PC-9 (cell line): ENCODE data around the gene TRAPPC10. TPM values are rescaled to one million over a fixed set of nuclear protein-coding genes. Genes with fewer than 3 reads are reported as not detected.

ENCODE experiments used
- BruUV-seq: library from RNA; stranded (reverse); fragments of 400-500 nt; replicated peaks from 2 replicates; lab custom pipeline; 2021; lab: Mats Ljungman, UMichigan
- CTCF ChIA-PET: fragments of 300-600 bp; sonication (Branson Sonifier 250); formaldehyde crosslinking; loops from one replicate; lab custom pipeline; 2022; ENCODE audit warnings: antibody characterized with exemption; lab: Charles Lee
- POLR2A ChIA-PET: fragments of 300-600 bp; sonication (Branson Sonifier 250); formaldehyde crosslinking; loops from one replicate; lab custom pipeline; 2022; ENCODE audit warnings: antibody characterized with exemption; ENCODE audit not compliant: unreplicated experiment; lab: Charles Lee
- DNase-seq, 2 experiments: peaks; one replicate each; pipeline versions ENCODE4 v3.0.0 to v3.0.0-alpha.2; 2015 to 2022; ENCODE audit warnings: mixed read lengths in 1 of 2
- H2AFZ ChIP-seq: fragments of 200-600 bp; sonication (generic); 2 replicates; pipeline ENCODE4 v1.8.1; 2017; ENCODE audit warnings: antibody characterized with exemption
- H3F3A ChIP-seq: fragments of 200-600 bp; sonication (generic); 2 replicates; pipeline ENCODE4 v1.8.1; 2017; ENCODE audit warnings: antibody characterized with exemption, mild to moderate bottlenecking, low read depth; ENCODE audit not compliant: insufficient read depth
- H3K27ac ChIP-seq: fragments of 200-600 bp; sonication (generic); 2 replicates; pipeline ENCODE4 v1.6.1; 2016; ENCODE audit warnings: mixed run types
- H3K27me3 ChIP-seq: fragments of 200-600 bp; sonication (generic); 2 replicates; pipeline ENCODE4 v1.6.1; 2016; ENCODE audit warnings: low read depth, mixed run types; ENCODE audit not compliant: insufficient read depth
- H3K36me3 ChIP-seq: fragments of 200-600 bp; sonication (generic); 2 replicates; pipeline ENCODE4 v1.6.1; 2016; ENCODE audit warnings: low read depth, mixed run types
- H3K4me1 ChIP-seq: fragments of 200-600 bp; sonication (generic); replicated peaks from 2 replicates; pipeline ENCODE4 v1.6.1; 2016; ENCODE audit warnings: mixed run types; ENCODE audit not compliant: insufficient read depth
- H3K4me2 ChIP-seq: fragments of 200-600 bp; sonication (generic); 2 replicates; pipeline ENCODE4 v1.6.1; 2017; ENCODE audit warnings: mixed run types
- H3K4me3 ChIP-seq: fragments of 200-600 bp; sonication (generic); 2 replicates; pipeline ENCODE4 v1.6.1; 2016; ENCODE audit warnings: mixed run types
- H3K79me2 ChIP-seq: fragments of 200-600 bp; sonication (generic); 2 replicates; pipeline ENCODE4 v1.6.1; 2017; ENCODE audit warnings: low read depth, mixed run types
- H3K9me2 ChIP-seq: fragments of 200-600 bp; sonication (generic); 2 replicates; pipeline ENCODE4 v1.8.1; 2017; ENCODE audit warnings: mild to moderate bottlenecking; ENCODE audit not compliant: insufficient read depth
- H3K9me3 ChIP-seq: fragments of 200-600 bp; sonication (generic); 2 replicates; pipeline ENCODE4 v1.8.1; 2016; ENCODE audit warnings: low read depth; ENCODE audit not compliant: insufficient read depth
- H4K20me1 ChIP-seq: fragments of 200-600 bp; sonication (generic); 2 replicates; pipeline ENCODE4 v1.8.1; 2017; ENCODE audit not compliant: insufficient read depth
- EZH2 ChIP-seq: fragments of 200-600 bp; sonication (generic); IDR thresholded peaks from 2 replicates; pipeline ENCODE4 v1.8.0; 2017; ENCODE audit warnings: antibody characterized with exemption, low read depth
- intact Hi-C: fragments of 100-400 bp; cut with micrococcal nuclease; formaldehyde crosslinking; loops from one replicate; pipeline ENCODE4 v1.10.0; 2022; ENCODE audit not compliant: unreplicated experiment
- total RNA-seq: library from RNA; stranded (reverse); gene quantifications from 2 replicates; pipeline ENCODE4 v1.2.3, GENCODE V29; 2021
- TF ChIP-seq, protein P1 (sequence below): fragments of 200-600 bp; sonication (generic); conservative IDR thresholded peaks from 2 replicates; pipeline ENCODE4 v1.6.1; 2017; ENCODE audit warnings: mixed run types, antibody characterized with exemption, mild to moderate bottlenecking, moderate library complexity

TRAPPC10 gene
- total RNA-seq, 1 experiment from 2014 or later: 27.2 TPM

DNA sequence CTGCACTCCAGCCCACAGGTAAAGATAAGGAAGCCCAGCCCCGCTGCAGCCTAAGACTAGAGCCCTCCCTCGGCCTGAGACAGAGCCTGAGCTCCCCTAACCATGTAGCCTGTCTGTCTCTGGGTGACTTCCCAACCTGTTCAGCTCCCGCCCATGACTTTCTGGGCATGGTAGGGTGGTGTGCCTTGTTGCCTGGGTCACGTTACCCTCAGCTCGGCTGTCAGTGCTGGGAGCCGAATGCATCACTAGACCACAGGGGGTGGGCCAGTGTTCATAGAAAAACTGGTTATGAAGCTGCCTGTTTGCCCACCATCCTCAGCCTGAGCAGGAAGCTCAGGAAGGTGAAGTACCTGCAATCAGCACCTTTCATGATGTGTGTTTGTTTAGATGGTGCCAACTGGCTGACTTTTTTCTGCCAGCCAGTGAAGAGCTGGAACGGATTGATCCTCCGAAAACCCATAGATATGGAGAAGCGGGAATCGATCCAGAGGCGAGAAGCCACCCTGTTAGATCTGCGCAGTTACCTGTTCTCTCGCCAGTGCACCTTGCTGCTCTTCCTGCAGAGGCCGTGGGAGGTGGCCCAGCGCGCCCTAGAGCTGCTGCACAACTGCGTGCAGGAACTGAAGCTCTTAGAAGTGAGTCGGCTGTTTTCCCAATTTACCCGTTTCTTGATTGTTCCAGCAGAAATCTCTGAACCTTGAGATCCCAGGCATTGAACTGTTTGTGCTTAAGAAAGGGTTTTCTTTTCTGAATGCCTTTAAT lies 51.2 kb downstream of the TRAPPC10 start:
- H3F3A ChIP-seq: no peaks in the 10 kb centered on the region
- no peak overlapping the region for H3K4me2 ChIP-seq
- H4K20me1 ChIP-seq: 0 out of 2 replicates have a peak, but pooled peaks cover 4% of the 10 kb centered on the region
- no peaks in the 10 kb centered on the region for H3K4me1 ChIP-seq
- H3K27me3 ChIP-seq: no peaks in the 10 kb centered on the region
- no peaks in the 10 kb centered on the region for H3K9me2 ChIP-seq
- POLR2A ChIA-PET: no interaction called here
- no peak overlapping the region for H3K4me3 ChIP-seq
- H3K9me3 ChIP-seq: no peaks in the 10 kb centered on the region
- BruUV-seq: no TSS peak
- TF ChIP-seq EZH2: no peak
- TF ChIP-seq, protein P1, sequence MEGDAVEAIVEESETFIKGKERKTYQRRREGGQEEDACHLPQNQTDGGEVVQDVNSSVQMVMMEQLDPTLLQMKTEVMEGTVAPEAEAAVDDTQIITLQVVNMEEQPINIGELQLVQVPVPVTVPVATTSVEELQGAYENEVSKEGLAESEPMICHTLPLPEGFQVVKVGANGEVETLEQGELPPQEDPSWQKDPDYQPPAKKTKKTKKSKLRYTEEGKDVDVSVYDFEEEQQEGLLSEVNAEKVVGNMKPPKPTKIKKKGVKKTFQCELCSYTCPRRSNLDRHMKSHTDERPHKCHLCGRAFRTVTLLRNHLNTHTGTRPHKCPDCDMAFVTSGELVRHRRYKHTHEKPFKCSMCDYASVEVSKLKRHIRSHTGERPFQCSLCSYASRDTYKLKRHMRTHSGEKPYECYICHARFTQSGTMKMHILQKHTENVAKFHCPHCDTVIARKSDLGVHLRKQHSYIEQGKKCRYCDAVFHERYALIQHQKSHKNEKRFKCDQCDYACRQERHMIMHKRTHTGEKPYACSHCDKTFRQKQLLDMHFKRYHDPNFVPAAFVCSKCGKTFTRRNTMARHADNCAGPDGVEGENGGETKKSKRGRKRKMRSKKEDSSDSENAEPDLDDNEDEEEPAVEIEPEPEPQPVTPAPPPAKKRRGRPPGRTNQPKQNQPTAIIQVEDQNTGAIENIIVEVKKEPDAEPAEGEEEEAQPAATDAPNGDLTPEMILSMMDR: no peak
- H3K79me2 ChIP-seq: no peaks in the 10 kb centered on the region
- no peak for DNase-seq
- H3K36me3 ChIP-seq: no peaks in the 10 kb centered on the region
- CTCF ChIA-PET: no interaction called here
- H3K27ac ChIP-seq: no peak overlapping the region
- no peak overlapping the region for H2AFZ ChIP-seq
- intact Hi-C loops: no loop called here

GRCh38 chr21:44064852-44065403 lies 52.8 kb downstream of the TRAPPC10 start:
- H3K36me3 ChIP-seq: no peaks in the 10 kb centered on the region
- no peaks in the 10 kb centered on the region for H3K9me2 ChIP-seq
- no peak overlapping the region for H3K27ac ChIP-seq
- H3K79me2 ChIP-seq: no peaks in the 10 kb centered on the region
- H3F3A ChIP-seq: no peaks in the 10 kb centered on the region
- H3K9me3 ChIP-seq: no peaks in the 10 kb centered on the region
- POLR2A ChIA-PET: no interaction called here
- no peak for DNase-seq
- intact Hi-C loops: no loop called here
- TF ChIP-seq, protein P1: no peak
- TF ChIP-seq EZH2: no peak
- CTCF ChIA-PET: no interaction called here
- H2AFZ ChIP-seq: no peak overlapping the region
- no peak overlapping the region for H3K4me3 ChIP-seq
- H4K20me1 ChIP-seq: 0 out of 2 replicates have a peak, but pooled peaks cover 4% of the 10 kb centered on the region
- no peaks in the 10 kb centered on the region for H3K27me3 ChIP-seq
- no peak overlapping the region for H3K4me2 ChIP-seq
- BruUV-seq: no TSS peak
- no peaks in the 10 kb centered on the region for H3K4me1 ChIP-seq

DNA sequence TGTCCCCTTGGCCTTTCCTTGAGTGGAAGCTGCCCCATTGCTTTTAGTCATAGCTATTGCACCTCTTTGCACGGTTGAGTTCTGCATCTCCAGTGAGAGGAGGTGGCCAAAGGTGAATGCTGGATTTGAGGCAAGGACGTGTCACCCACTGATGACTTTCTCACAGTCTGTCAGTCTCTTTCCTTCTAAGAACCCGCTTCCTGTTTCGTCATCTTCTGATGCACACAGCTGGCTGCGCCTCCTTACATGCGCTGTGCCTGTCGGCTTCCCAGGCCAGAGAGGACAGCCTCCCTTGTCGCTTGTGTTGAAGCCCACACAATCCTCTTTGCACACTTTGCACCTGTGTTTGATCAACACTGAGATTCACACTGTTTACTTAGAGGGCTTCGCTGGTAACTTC lies 53.3 kb downstream of the TRAPPC10 start:
- Histone ChIP-seq H4K20me1 (0 out of 2 replicates have a peak, but pooled peaks cover 4% of the 10 kb centered on the region), H3K4me1 (no peaks in the 10 kb centered on the region), H3K27ac (no peak overlapping the region), H3K36me3 (no peaks in the 10 kb centered on the region), H3K4me2 (no peak overlapping the region), H3K9me3 (no peaks in the 10 kb centered on the region), H3F3A (no peaks in the 10 kb centered on the region), H2AFZ (no peak overlapping the region), H3K4me3 (no peak overlapping the region), H3K27me3 (no peaks in the 10 kb centered on the region), H3K79me2 (no peaks in the 10 kb centered on the region), H3K9me2 (no peaks in the 10 kb centered on the region)
- BruUV-seq: no TSS peak
- ChIA-PET CTCF (no interaction called here), POLR2A (no interaction called here)
- intact Hi-C loops: no loop called here
- no peak for DNase-seq
- TF ChIP-seq, protein P1: no peak
- no peak for TF ChIP-seq EZH2
